HG03060 (cell line): Measurements from ENCODE around the gene TMED4.
"Not testable (repeated sequence)": the region's sequence is repeated elsewhere in the genome, so short reads cannot be mapped to it uniquely, and the experiment has no call there.

Experiments used
- ATAC-seq: cut with Tn5 transposase; IDR thresholded peaks from one replicate; pipeline ENCODE4 v1.9.1; 2021; ENCODE audit warnings: low read depth, moderate number of reproducible peaks; ENCODE audit not compliant: unreplicated experiment

The TMED4 gene

GRCh38 chr7:44573464-44574286 is 8.4 kb downstream of the TMED4 start, which contains the start of gene DDX56:
Gene DDX56 (minus strand): TSS chr7:44573908. CDS start chr7:44573895, 13 bp downstream.
- peak; percentile 86 for ATAC-seq

- no peak for ATAC-seq
Observed at GRCh38 chr7:44572771-44573170, 9.3 kb downstream of the TMED4 start.

- ATAC-seq = no peak
Observed at GRCh38 chr7:44569959-44570358, 12.1 kb downstream of the TMED4 start.

- no peak for ATAC-seq
Observed at GRCh38 chr7:44568771-44569560, 13.1 kb downstream of the TMED4 start.

- no peak for ATAC-seq
Observed at GRCh38 chr7:44567884-44568283, 14.1 kb downstream of the TMED4 start.

- ATAC-seq = no peak
Observed at GRCh38 chr7:44566680-44567079, 15.4 kb downstream of the TMED4 start.

- no peak for ATAC-seq
Observed at GRCh38 chr7:44565795-44566559, 16.1 kb downstream of the TMED4 start.

- ATAC-seq = no peak
Observed at GRCh38 chr7:44565097-44565794, 16.8 kb downstream of the TMED4 start.

GRCh38 chr7:44564606-44565005 is 17.4 kb downstream of the TMED4 start:
- no peak for ATAC-seq

- no peak for ATAC-seq
Observed at GRCh38 chr7:44563171-44563679, 18.8 kb downstream of the TMED4 start.

- not testable (repeated sequence) for ATAC-seq
Observed at GRCh38 chr7:44562622-44562962, 19.4 kb downstream of the TMED4 start.

- ATAC-seq = no peak
Observed at GRCh38 chr7:44561962-44562621, 19.9 kb downstream of the TMED4 start.

GRCh38 chr7:44561481-44561880 is 20.6 kb downstream of the TMED4 start:
- ATAC-seq = no peak

- no peak for ATAC-seq
Observed at GRCh38 chr7:44559485-44559884, 22.5 kb downstream of the TMED4 start.

GRCh38 chr7:44557485-44557884 is 24.5 kb downstream of the TMED4 start:
- ATAC-seq = no peak

GRCh38 chr7:44555350-44555749 is 26.7 kb downstream of the TMED4 start:
- ATAC-seq = no peak

GRCh38 chr7:44552473-44553005 is 29.5 kb downstream of the TMED4 start:
- ATAC-seq = not testable (repeated sequence)

GRCh38 chr7:44549457-44549856 is 32.6 kb downstream of the TMED4 start:
- ATAC-seq = no peak

GRCh38 chr7:44548893-44549292 is 33.1 kb downstream of the TMED4 start:
- ATAC-seq = no peak
